Sigmoid colon (tissue), 7 donors: ENCODE results near the gene IYD. TPM values are rescaled to one million over a fixed set of nuclear protein-coding genes. Genes with fewer than 3 reads are reported as not detected.

Source experiments
- DNase-seq: peaks from one replicate; pipeline ENCODE4 v3.0.0-alpha.2; 2019
- H3K27ac ChIP-seq, 4 donors: fragments of 200-600 bp; sonication (generic); one replicate each; pipeline ENCODE4 v1.5.1; 2016 to 2019; ENCODE audit warnings: mild to moderate bottlenecking in 1 of 4
- H3K27me3 ChIP-seq, 3 donors: fragments of 200-600 bp; sonication (generic); one replicate each; pipeline ENCODE4 v1.5.1; 2019; ENCODE audit warnings: mild to moderate bottlenecking in 1 of 3
- H3K36me3 ChIP-seq, 4 donors: fragments of 200-600 bp; sonication (generic); one replicate each; pipeline ENCODE4 v1.5.1; 2016 to 2019
- H3K4me1 ChIP-seq, 4 donors: fragments of 200-600 bp; sonication (generic); one replicate each; pipeline ENCODE4 v1.5.1; 2017 to 2019
- H3K4me3 ChIP-seq, 4 donors: fragments of 200-600 bp; sonication (generic); one replicate each; pipeline ENCODE4 v1.5.1; 2017 to 2019; ENCODE audit warnings: mild to moderate bottlenecking in 2 of 4, moderate library complexity in 1 of 4
- H3K9me3 ChIP-seq, 4 donors: fragments of 200-600 bp in 3 of 4; sonication (generic) in 3 of 4; one replicate each; pipeline versions ENCODE4 v1.5.1 to v1.6.1; 2013 to 2019
- CTCF ChIP-seq, 4 experiments: fragments of 450-650 bp in 3 of 4; fragments of 200-600 bp in 1 of 4; IDR thresholded peaks; one replicate each; pipeline ENCODE4 v1.5.1; 2016 to 2019; ENCODE audit warnings: antibody characterized with exemption in 4 of 4, mild to moderate bottlenecking in 3 of 4, moderate library complexity in 2 of 4
- EP300 ChIP-seq, 4 donors: sonication (generic); formaldehyde crosslinking; IDR thresholded peaks; one replicate each; pipeline ENCODE4 v1.6.1; 2017; ENCODE audit warnings: antibody characterized with exemption in 4 of 4
- POLR2A ChIP-seq, 2 donors: fragments of 450-650 bp; IDR thresholded peaks; one replicate each; pipeline ENCODE4 v1.6.1; 2016; ENCODE audit warnings: antibody characterized with exemption in 2 of 2, mild to moderate bottlenecking in 2 of 2, moderate library complexity in 2 of 2
- POLR2AphosphoS5 ChIP-seq, 4 donors: sonication (generic); formaldehyde crosslinking; IDR thresholded peaks; one replicate each; pipeline ENCODE4 v1.6.1; 2017; ENCODE audit warnings: antibody characterized with exemption in 4 of 4
- WGBS, 2 donors: extraction: QIAGEN DNeasy Blood & Tissue Kit; methylation state at CpG; one replicate each; pipeline ENCODE4 v1.1.7; 2013; 5-methylcytosine and 5-hydroxymethylcytosine counted together
- intact Hi-C: fragments of 100-400 bp; cut with DNase I; formaldehyde crosslinking; loops from one replicate; pipeline ENCODE4 v1.15.1; 2023
- polyA plus RNA-seq, 3 donors: library from polyadenylated mRNA; stranded (reverse); fragments of 200-250 nt; gene quantifications; one replicate each; pipeline ENCODE4 v1.2.3, GENCODE V29; 2013
- total RNA-seq, 4 donors: library from RNA; depleted of rRNA; stranded (reverse); fragments of >200 nt; gene quantifications; one replicate each; pipeline ENCODE4 v1.1.0, GENCODE V29; 2016
- donor health status: healthy with polysubstance abuse.
- donor health status: Bipolar disorder and iron deficiency.
- donor health status: healthy.

The IYD gene
- total and polyA plus RNA-seq, 7 donors: under 0.01 to 2.4 (median 2.3) TPM; not detected in 3

GRCh38 chr6:150406948-150407347 lies 38.1 kb downstream of the IYD start:
- 45 to 46% methylated on average over 2 of the region's 2 CpGs for WGBS, 2 donors
- Histone ChIP-seq H3K9me3 (no peaks in the 10 kb centered on the region), H3K36me3 (no peaks in the 10 kb centered on the region), H3K4me3 (no peak overlapping the region), H3K27ac (no peak overlapping the region), H3K27me3 (no peaks in the 10 kb centered on the region), H3K4me1 (peaks cover 0 to 35% (median 23%) of the 10 kb centered on the region in 4 donors)
- intact Hi-C loops: no loop called here
- no peak for TF ChIP-seq EP300 (IDR thresholded peaks at IDR 0.05)
- no peak for TF ChIP-seq POLR2A (IDR thresholded peaks at IDR 0.05)
- no peak for TF ChIP-seq CTCF (IDR thresholded peaks at IDR 0.05)
- TF ChIP-seq POLR2AphosphoS5 (IDR thresholded peaks at IDR 0.05): no peak
- DNase-seq: no peak

- TF ChIP-seq CTCF (IDR thresholded peaks at IDR 0.05) (no peak), POLR2A (IDR thresholded peaks at IDR 0.05) (no peak), POLR2AphosphoS5 (IDR thresholded peaks at IDR 0.05) (no peak), EP300 (IDR thresholded peaks at IDR 0.05) (no peak)
- Histone ChIP-seq H3K9me3 (no peaks in the 10 kb centered on the region), H3K36me3 (no peaks in the 10 kb centered on the region), H3K4me3 (no peak overlapping the region), H3K27me3 (no peaks in the 10 kb centered on the region), H3K27ac (no peak overlapping the region), H3K4me1 (peaks cover 0 to 26% (median 13%) of the 10 kb centered on the region in 4 donors)
- intact Hi-C loops: no loop called here
- DNase-seq: no peak
- 25 to 71% methylated on average over 6 of the region's 6 CpGs for WGBS, 2 donors
Measured at GRCh38 chr6:150408842-150409241, 40.0 kb downstream of the IYD start.

DNA sequence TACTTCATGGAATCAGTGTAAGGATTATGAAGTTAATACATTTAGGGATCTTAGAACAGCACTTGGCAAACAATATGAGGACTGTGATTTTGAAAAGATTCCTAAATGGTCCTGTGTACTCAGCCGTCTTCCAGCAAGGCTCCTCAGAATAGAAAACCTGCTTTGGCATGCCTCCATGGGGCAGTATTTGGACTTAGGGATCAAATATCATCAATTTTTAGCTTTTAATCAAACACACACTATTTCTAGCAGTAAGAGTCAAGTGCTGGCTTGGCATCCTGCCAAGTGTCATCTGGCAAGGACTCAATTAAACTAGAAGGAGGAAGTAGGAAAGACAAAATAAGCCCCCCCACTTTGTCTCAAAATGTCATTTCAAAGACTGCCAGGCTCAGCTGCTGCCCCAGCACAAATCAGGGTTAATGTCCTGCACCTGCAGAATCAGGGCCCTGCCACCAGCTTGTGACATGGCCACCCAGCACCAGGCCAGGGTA lies 40.8 kb downstream of the IYD start:
- H3K4me1 ChIP-seq: peaks cover 0 to 22% (median 11%) of the 10 kb centered on the region in 4 donors
- no peak for DNase-seq
- intact Hi-C loops: no loop called here
- H3K27ac ChIP-seq: no peak overlapping the region
- TF ChIP-seq POLR2AphosphoS5 (IDR thresholded peaks at IDR 0.05): no peak
- TF ChIP-seq POLR2A (IDR thresholded peaks at IDR 0.05): no peak
- no peak for TF ChIP-seq EP300 (IDR thresholded peaks at IDR 0.05)
- no peak for TF ChIP-seq CTCF (IDR thresholded peaks at IDR 0.05)
- no peaks in the 10 kb centered on the region for H3K9me3 ChIP-seq
- H3K4me3 ChIP-seq: no peak overlapping the region
- H3K27me3 ChIP-seq: no peaks in the 10 kb centered on the region
- no peaks in the 10 kb centered on the region for H3K36me3 ChIP-seq
- 5 to 18% methylated on average over 1 of the region's 1 CpG for WGBS, 2 donors

GRCh38 chr6:150410399-150410798 lies 41.6 kb downstream of the IYD start:
- Histone ChIP-seq H3K27ac (no peak overlapping the region), H3K36me3 (no peaks in the 10 kb centered on the region), H3K9me3 (no peaks in the 10 kb centered on the region), H3K4me1 (peaks cover 0 to 22% (median 11%) of the 10 kb centered on the region in 4 donors), H3K4me3 (no peak overlapping the region), H3K27me3 (no peaks in the 10 kb centered on the region)
- intact Hi-C loops: no loop called here
- 70 to 78% methylated on average over 4 of the region's 4 CpGs for WGBS, 2 donors
- TF ChIP-seq EP300 (IDR thresholded peaks at IDR 0.05) (no peak), POLR2AphosphoS5 (IDR thresholded peaks at IDR 0.05) (no peak), POLR2A (IDR thresholded peaks at IDR 0.05) (no peak), CTCF (IDR thresholded peaks at IDR 0.05) (no peak)
- no peak for DNase-seq

GRCh38 chr6:150410906-150411305 lies 42.1 kb downstream of the IYD start:
- Histone ChIP-seq H3K9me3 (no peaks in the 10 kb centered on the region), H3K36me3 (no peaks in the 10 kb centered on the region), H3K27me3 (no peaks in the 10 kb centered on the region), H3K27ac (no peak overlapping the region), H3K4me1 (peaks cover 0 to 22% (median 11%) of the 10 kb centered on the region in 4 donors), H3K4me3 (no peak overlapping the region)
- intact Hi-C loops: no loop called here
- 34 to 49% methylated on average over 2 of the region's 2 CpGs for WGBS, 2 donors
- TF ChIP-seq POLR2A (IDR thresholded peaks at IDR 0.05) (no peak), EP300 (IDR thresholded peaks at IDR 0.05) (no peak), CTCF (IDR thresholded peaks at IDR 0.05) (no peak), POLR2AphosphoS5 (IDR thresholded peaks at IDR 0.05) (no peak)
- no peak for DNase-seq
